ENCODE data around the gene SND1.

SND1 gene

DNA sequence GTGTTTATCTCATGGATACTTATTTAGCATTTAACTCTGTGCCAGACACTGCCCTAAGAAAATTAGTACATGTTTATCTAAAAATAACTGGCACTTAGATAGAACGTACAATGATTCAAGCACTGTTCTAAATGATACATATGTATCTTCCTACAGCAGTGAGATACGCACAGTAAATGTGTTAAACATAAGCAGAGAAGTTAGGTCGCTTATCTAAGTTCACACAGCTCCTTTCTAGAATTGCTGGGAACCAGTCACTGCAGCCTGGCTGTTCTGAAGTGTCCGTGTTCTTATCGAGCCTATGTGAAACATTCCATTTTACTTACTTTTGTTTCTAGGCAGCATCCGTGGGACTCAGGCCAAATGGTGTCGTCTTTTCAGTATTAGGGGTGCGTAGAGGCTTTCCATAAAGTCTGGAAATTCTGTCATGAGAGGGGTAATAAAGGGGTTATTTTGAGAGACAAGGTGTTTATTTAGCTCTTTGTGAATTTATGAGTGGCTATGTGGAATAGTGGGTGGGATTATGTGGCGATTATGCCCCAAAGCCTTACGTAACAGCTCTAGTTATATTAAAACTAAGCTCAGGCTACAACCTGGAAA is 186.9 kb downstream of the SND1 start:
- TF ChIP-seq, protein P1, sequence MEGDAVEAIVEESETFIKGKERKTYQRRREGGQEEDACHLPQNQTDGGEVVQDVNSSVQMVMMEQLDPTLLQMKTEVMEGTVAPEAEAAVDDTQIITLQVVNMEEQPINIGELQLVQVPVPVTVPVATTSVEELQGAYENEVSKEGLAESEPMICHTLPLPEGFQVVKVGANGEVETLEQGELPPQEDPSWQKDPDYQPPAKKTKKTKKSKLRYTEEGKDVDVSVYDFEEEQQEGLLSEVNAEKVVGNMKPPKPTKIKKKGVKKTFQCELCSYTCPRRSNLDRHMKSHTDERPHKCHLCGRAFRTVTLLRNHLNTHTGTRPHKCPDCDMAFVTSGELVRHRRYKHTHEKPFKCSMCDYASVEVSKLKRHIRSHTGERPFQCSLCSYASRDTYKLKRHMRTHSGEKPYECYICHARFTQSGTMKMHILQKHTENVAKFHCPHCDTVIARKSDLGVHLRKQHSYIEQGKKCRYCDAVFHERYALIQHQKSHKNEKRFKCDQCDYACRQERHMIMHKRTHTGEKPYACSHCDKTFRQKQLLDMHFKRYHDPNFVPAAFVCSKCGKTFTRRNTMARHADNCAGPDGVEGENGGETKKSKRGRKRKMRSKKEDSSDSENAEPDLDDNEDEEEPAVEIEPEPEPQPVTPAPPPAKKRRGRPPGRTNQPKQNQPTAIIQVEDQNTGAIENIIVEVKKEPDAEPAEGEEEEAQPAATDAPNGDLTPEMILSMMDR (IDR thresholded peaks at IDR 0.05; ENCODE audit: borderline replicate concordance, control extremely low read depth, extremely low read depth, insufficient read depth, missing control alignments) = no peak
- in situ Hi-C loops (cut with MboI; ENCODE audit: low sequenced_read_pairs, unreplicated experiment) = no loop called here
- DNase-seq (ENCODE audit: low spot score) = no peak

DNA sequence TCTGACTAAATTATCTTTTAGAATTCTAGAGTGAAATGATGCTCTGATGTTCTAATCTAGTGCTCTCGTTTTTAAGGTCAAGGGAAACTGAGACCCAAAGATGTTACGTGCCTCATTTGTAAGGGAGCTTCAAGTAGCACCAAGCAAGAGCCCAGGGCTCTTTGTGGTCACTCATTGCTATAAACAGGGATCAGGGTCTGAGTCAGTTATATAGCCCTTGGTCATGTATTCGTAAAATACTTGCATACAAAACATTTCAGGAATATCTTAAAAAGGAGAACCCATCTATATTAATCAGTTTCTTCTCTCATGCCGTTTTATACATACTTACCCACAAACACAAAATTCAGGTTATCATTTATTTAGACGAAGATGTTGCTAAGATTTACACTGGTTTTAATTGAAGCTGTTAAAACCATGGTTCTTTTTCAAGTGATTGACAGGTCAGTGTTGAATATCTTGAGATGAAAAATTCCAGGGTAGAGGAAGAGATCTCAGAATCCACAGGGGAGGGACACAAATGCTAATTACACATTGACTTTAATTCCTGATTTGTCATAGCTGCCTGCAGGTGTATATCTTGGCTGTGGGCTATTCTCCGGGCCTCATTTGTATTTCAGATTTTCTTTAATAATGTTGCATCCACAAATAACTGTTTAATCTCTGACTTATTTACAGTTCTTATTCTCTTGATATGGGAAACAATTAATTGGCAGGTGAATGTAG is 188.4 kb downstream of the SND1 start:
- TF ChIP-seq, protein P1 (IDR thresholded peaks at IDR 0.05; ENCODE audit: borderline replicate concordance, control extremely low read depth, extremely low read depth, insufficient read depth, missing control alignments) = no peak
- no peak for DNase-seq (ENCODE audit: low spot score)
- in situ Hi-C loops (cut with MboI; ENCODE audit: low sequenced_read_pairs, unreplicated experiment) = no loop called here

DNA sequence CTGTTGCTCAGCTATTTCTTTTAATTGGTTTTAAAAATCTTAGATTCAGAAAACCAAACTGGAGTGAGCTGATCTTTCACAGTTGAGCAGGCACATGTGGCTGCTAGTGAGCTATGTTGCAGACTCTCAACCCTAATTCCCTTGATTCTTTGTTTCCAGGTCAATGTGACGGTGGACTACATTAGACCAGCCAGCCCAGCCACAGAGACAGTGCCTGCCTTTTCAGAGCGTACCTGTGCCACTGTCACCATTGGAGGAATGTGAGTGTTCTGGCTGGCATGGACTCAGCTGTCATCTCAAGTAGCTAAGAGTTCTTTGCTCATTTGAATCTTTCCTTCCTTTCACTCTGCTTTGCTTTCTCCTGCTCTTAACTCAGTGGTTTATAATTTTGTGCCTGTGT is 192.2 kb downstream of the SND1 start:
- in situ Hi-C loops (cut with MboI; ENCODE audit: low sequenced_read_pairs, unreplicated experiment) = no loop called here
- TF ChIP-seq, protein P1 (IDR thresholded peaks at IDR 0.05; ENCODE audit: borderline replicate concordance, control extremely low read depth, extremely low read depth, insufficient read depth, missing control alignments) = no peak
- DNase-seq (ENCODE audit: low spot score) = no peak

DNA sequence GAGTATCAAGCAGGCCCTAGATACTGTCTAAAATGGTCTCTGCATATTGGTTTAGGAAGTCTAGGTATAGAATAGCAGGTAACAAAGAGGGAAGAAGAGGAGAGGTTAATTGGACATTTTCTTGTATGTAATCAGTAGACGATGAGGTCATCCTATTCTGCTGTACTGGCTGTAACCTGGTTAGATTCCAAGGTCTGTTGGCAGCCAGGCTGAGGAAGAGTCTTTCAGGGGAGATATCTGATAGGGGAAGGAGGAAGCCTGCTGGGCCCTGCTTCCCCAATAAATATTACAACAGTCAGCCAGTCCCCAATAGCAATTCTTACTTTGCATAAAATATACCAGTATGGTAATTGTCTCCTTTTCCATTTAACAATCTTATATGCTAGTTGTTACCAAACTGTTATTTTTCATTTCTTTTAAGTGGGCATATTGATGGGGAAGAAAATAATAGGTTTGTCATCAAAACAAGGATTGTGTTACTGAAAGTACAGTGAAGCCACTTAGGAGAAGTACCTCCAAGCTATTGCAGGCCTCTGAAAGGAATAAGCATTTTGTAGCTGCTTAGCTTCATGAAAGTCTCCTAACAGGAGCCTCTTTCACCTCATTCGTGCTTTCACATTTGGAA is 192.8 kb downstream of the SND1 start:
- in situ Hi-C loops (cut with MboI; ENCODE audit: low sequenced_read_pairs, unreplicated experiment) = no loop called here
- TF ChIP-seq, protein P1 (IDR thresholded peaks at IDR 0.05; ENCODE audit: borderline replicate concordance, control extremely low read depth, extremely low read depth, insufficient read depth, missing control alignments) = no peak
- no peak for DNase-seq (ENCODE audit: low spot score)

DNA sequence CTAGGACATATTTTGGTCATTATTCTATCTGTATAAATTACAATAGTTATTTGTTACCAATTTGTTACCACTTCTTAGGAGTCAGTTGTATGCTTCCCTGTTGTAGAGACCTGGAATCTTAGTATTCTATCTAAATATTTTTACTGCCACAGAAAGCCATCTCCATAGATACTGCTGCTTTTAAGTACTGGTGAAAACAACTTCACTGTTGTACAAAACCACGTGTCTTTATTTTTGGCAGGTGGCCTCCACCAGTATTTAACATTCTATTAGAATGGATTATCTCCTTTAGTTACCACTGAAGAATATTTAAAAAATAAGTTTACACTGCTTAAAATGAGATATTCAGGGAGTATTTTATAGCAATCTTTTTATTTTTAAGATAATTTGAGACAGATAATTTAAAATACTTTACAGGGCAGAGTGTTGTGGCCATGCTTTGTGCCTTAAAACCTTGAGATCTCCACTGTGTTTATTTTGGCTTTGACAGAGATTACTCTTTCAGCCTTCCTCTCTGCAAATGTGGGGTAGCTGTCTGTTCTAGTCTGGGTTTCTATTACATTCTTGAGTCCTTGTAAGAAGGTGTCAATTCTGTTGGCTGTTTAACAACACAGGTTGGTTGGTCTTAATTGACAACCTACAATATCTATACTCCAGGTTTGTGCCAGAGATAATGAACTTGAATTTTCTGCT is 193.7 kb downstream of the SND1 start:
- TF ChIP-seq, protein P1 (IDR thresholded peaks at IDR 0.05; ENCODE audit: borderline replicate concordance, control extremely low read depth, extremely low read depth, insufficient read depth, missing control alignments) = no peak
- DNase-seq (ENCODE audit: low spot score) = no peak
- in situ Hi-C loops (cut with MboI; ENCODE audit: low sequenced_read_pairs, unreplicated experiment) = no loop called here

DNA sequence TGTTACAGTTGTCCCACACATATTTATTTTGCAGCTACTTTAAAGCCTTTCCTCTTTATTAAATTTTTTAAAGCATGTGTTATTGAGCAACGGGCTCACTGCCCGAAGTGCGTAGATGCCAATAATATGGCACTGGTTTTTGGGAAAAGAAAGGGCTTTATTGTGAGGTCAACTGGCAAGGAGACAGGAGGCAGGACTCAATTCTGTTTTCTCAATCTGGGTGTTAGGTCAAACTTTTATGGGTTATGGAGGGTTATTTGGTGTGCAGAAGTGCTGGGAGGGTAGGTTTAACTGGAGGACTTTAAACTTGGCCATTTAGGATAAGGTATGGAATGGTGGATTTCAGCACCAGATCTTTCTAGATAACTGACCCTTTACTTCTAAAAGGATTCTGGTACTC is 195.6 kb downstream of the SND1 start:
- in situ Hi-C loops (cut with MboI; ENCODE audit: low sequenced_read_pairs, unreplicated experiment) = no loop called here
- no peak for DNase-seq (ENCODE audit: low spot score)

More for the DNA sequence above, 195.6 kb downstream of the SND1 start:
- TF ChIP-seq, protein P1 (IDR thresholded peaks at IDR 0.05; ENCODE audit: borderline replicate concordance, control extremely low read depth, extremely low read depth, insufficient read depth, missing control alignments) = no peak

Data from GM13976 (cell line).